Adipocyte (in vitro differentiated cells): ENCODE results near the gene SAMD4B.

Source experiments
- DNase-seq: peaks from one replicate; pipeline ENCODE4 v3.0.0-alpha.2; 2015; ENCODE audit warnings: low read depth
- H3K27me3 ChIP-seq: replicated peaks from 2 replicates; pipeline ENCODE4 v1.7.0; 2013; ENCODE audit warnings: mild to moderate bottlenecking, low read length, moderate library complexity; ENCODE audit not compliant: control insufficient read depth, insufficient read depth
- H3K36me3 ChIP-seq: 2 replicates; pipeline ENCODE4 v1.7.0; 2013; ENCODE audit warnings: low read length, mild to moderate bottlenecking, moderate library complexity; ENCODE audit not compliant: control insufficient read depth, insufficient read depth, severe bottlenecking
- H3K4me1 ChIP-seq: 2 replicates; pipeline ENCODE4 v1.7.0; 2013; ENCODE audit warnings: mild to moderate bottlenecking, low read length, moderate library complexity; ENCODE audit not compliant: control insufficient read depth, insufficient read depth
- H3K4me3 ChIP-seq: 2 replicates; pipeline ENCODE4 v1.7.0; 2013; ENCODE audit warnings: mild to moderate bottlenecking, low read length, moderate library complexity
- H3K9ac ChIP-seq: 2 replicates; pipeline ENCODE4 v1.7.0; 2013; ENCODE audit warnings: mild to moderate bottlenecking, low read length, moderate library complexity
- H3K9me3 ChIP-seq: 2 replicates; pipeline ENCODE4 v1.7.0; 2013; ENCODE audit warnings: mild to moderate bottlenecking, low read length, moderate library complexity; ENCODE audit not compliant: control insufficient read depth

SAMD4B gene

GRCh38 chr19:39402346-39403300 is 60.4 kb downstream of the SAMD4B start:
- H3K4me3 ChIP-seq: peak overlapping the region; percentile 76
- H3K4me1 ChIP-seq: peaks cover 43% of the 10 kb centered on the region
- H3K9ac ChIP-seq: peak overlapping the region; percentile 88
- H3K36me3 ChIP-seq: peaks cover under 1% of the 10 kb centered on the region
- H3K9me3 ChIP-seq: no peaks in the 10 kb centered on the region
- H3K27me3 ChIP-seq: no peaks in the 10 kb centered on the region
- DNase-seq: peak; percentile 95

GRCh38 chr19:39403331-39404312 is 61.4 kb downstream of the SAMD4B start:
- Histone ChIP-seq H3K9me3 (no peaks in the 10 kb centered on the region), H3K4me1 (peaks cover 38% of the 10 kb centered on the region), H3K36me3 (peaks cover 10% of the 10 kb centered on the region), H3K4me3 (peak overlapping the region; percentile 76), H3K27me3 (no peaks in the 10 kb centered on the region), H3K9ac (peak overlapping the region; percentile 88)
- peak; percentile 100 for DNase-seq

GRCh38 chr19:39405261-39405957 is 63.2 kb downstream of the SAMD4B start:
- DNase-seq: peak; percentile 30
- no peaks in the 10 kb centered on the region for H3K9me3 ChIP-seq
- no peaks in the 10 kb centered on the region for H3K27me3 ChIP-seq
- H3K4me1 ChIP-seq: peaks cover 40% of the 10 kb centered on the region
- peaks cover 15% of the 10 kb centered on the region for H3K36me3 ChIP-seq
- peak overlapping the region; percentile 88 for H3K9ac ChIP-seq
- peak overlapping the region; percentile 83 for H3K4me3 ChIP-seq

- peaks cover 15% of the 10 kb centered on the region for H3K36me3 ChIP-seq
- H3K4me1 ChIP-seq: peaks cover 47% of the 10 kb centered on the region
- no peaks in the 10 kb centered on the region for H3K9me3 ChIP-seq
- peak overlapping the region; percentile 83 for H3K4me3 ChIP-seq
- peak overlapping the region; percentile 88 for H3K9ac ChIP-seq
- no peaks in the 10 kb centered on the region for H3K27me3 ChIP-seq
- DNase-seq: no peak
These were observed 63.9 kb downstream of the SAMD4B start for GRCh38 chr19:39405958-39406655.

- H3K36me3 ChIP-seq: peaks cover 15% of the 10 kb centered on the region
- H3K9me3 ChIP-seq: no peaks in the 10 kb centered on the region
- peak within 1 kb of the TSS; percentile 99 for H3K4me3 ChIP-seq
- H3K9ac ChIP-seq: peak within 1 kb of the TSS; percentile 100
- DNase-seq: peak; percentile 95
- peaks cover 47% of the 10 kb centered on the region for H3K4me1 ChIP-seq
- H3K27me3 ChIP-seq: no peaks in the 10 kb centered on the region
These were observed 64.6 kb downstream of the SAMD4B start, which contains the start of gene ZFP36 for GRCh38 chr19:39406656-39407409. Gene ZFP36 (plus strand): TSS chr19:39406847. CDS start chr19:39406905, 58 bp downstream.

- peak overlapping the region; percentile 100 for H3K9ac ChIP-seq
- no peak for DNase-seq
- peaks cover 15% of the 10 kb centered on the region for H3K36me3 ChIP-seq
- H3K27me3 ChIP-seq: no peaks in the 10 kb centered on the region
- no peaks in the 10 kb centered on the region for H3K9me3 ChIP-seq
- peak overlapping the region; percentile 99 for H3K4me3 ChIP-seq
- H3K4me1 ChIP-seq: peaks cover 42% of the 10 kb centered on the region
These were observed 65.1 kb downstream of the SAMD4B start for GRCh38 chr19:39407410-39407659.

GRCh38 chr19:39407660-39408391 is 65.6 kb downstream of the SAMD4B start:
- Histone ChIP-seq H3K9me3 (no peaks in the 10 kb centered on the region), H3K9ac (peak overlapping the region; percentile 100), H3K4me1 (peaks cover 38% of the 10 kb centered on the region), H3K36me3 (peaks cover 15% of the 10 kb centered on the region), H3K4me3 (peak overlapping the region; percentile 99), H3K27me3 (no peaks in the 10 kb centered on the region)
- peak; percentile 66 for DNase-seq

- H3K36me3 ChIP-seq: peaks cover 15% of the 10 kb centered on the region
- no peaks in the 10 kb centered on the region for H3K9me3 ChIP-seq
- peak; percentile 64 for DNase-seq
- peaks cover 34% of the 10 kb centered on the region for H3K4me1 ChIP-seq
- H3K9ac ChIP-seq: peak overlapping the region; percentile 100
- no peaks in the 10 kb centered on the region for H3K27me3 ChIP-seq
- peak overlapping the region; percentile 99 for H3K4me3 ChIP-seq
These were observed 66.4 kb downstream of the SAMD4B start for GRCh38 chr19:39408392-39409207.
